Measurements from ENCODE around the gene ALOX5.
"Not testable (repeated sequence)": the region's sequence is repeated elsewhere in the genome, so short reads cannot be mapped to it uniquely, and the experiment has no call there.

Gene ALOX5

DNA sequence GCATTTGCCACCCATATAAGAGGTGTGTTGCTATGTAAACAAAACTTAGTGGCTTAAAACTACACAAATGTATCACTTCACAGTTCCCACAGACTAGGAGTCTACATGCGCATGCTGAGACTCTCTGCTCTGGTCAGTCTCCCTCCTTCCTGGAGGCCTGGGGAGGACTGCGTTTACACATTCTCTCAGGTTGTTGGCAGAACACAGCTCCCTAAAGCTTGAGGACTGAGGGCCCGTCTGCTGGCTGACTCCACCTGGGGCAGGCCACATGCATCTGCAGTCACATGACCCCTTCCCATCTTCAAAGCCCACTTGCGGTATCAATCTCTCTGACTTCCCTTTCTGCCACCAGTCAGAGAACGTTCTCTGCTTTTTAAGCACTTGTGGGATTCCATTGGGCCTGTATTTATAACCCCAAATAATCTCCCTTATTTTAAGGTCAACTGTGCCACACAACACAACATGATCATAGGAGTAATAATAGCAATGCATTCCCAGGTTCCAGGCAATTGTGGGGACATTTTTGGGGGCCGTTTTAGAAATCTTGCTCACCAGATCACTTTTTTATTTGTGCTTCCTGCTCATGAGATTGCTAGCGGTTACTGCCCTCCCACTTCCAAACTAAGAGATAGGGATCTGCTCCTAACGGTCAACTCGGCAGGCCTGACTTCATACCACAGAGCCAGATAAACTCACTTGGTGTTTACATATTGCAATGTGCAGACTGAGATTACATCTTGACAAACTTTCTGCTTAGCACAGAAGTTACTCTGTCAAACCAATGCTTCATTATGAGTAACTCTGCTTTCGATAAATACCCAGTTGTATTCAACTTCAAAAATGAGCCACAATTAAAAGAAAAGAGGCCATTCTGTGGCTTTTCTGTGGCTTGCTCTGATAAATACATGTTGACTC is 96.3 kb downstream of the ALOX5 start:
- peak; percentile 47 for DNase-seq

DNA sequence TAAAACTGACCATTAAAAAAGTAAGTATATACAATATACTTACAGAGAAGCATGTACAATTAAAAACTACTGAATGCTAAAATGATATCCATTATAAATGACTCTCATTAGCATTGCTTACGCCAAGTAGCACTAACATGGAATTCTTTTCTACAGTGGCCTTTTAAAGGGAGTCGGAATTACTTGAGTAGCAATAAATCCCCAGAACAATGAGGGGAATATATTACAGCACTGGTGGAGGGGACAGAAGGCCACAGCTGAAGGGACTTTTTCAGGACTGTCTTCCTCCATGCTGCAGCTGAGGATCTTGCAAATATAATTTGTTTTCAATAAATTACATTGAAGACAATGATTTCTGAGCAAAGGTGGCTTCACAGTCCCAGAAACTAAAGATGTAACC is 97.0 kb downstream of the ALOX5 start:
- no peak for DNase-seq

DNA sequence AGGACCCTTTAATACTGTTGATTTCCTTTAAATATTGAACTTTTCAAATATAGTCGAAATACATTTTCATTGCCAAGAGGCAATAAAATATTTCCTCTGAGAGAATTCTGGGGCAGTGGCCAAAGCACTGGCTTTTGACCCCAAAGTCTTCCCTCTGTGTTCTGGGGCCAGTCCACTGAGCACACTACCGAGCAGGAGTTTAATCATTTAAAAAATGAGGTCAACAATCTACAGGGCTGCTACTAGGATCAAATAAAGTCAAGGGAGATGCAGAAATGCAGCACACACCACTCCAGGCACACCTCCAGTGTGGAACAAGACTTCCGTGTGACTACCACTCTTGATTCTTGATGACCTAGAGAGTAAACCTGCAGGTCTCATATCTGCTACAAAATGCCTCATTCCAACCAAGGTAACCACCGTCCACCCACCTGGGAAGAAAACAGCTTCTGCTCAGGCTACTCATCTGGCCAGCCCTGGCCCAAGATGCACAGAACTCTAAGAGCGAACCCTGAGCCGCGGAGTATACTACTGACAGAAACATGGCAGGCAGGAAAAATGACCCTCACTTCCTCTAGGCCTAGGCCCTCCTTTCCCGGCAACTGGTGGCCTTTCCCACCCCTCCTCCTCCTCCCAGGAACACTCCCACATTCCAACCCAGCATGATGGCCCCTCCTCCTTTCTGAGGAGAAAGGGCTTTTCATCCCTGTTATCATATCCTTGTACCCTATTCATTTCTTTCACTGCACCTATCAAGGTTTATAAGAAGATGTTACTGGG is 97.7 kb downstream of the ALOX5 start:
- no peak for DNase-seq

DNA sequence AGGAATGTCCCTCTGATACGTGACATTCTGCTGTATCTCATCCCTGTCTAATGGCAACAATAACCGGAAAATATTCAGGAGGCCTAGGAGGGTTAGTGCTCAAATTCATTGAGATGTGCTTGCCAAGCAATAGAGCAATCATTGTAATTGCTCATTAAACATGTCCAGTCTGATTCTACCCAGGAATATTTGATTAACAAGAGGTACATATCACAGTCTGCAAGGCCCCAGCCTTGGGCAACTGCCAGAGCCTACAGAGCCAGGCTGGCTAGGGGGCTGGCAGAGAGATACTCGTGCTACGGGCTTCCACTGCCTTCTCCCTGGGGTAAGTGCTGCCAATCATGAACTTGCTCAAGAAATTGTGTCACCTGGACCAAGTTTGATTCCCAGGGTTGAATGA is 99.1 kb downstream of the ALOX5 start:
- DNase-seq, result no peak

DNA sequence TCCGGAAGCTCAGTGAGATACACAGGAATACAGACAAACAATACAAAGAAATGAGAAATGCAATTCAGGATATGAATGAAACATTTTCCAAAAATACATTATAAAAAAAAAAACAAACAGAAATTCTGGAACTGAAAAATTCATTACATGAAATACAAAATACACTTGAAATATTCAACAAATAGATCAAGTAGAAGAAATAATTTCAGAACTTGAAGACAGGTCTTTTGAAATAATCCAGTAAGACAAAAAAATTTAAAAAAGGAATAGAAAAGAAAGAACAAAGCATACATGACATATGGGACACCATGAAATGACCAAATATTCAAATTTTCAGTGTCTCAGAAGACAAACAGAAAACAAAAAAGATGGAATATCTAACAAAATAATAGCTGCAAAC is 102.5 kb downstream of the ALOX5 start:
- no peak for DNase-seq

DNA sequence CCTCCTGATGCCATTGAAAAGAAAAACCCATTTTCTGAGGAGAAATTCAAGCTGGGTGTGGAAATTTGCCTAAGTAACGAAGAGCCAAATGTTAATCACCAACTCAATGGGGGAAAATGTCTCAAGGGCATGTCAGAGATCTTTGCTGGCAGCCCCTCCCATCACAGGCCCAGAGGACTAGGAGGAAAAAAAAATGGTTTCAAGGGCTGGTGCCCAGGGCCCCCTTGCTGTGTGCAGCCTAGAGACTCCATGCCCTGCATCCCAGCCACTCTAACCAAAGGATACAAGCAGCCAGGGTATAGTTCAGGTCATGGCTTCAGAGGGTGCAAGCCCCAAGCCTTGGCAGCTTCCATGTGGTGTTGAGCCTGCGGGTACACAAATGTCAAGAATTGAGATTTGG is 106.3 kb downstream of the ALOX5 start:
- no peak for DNase-seq

DNA sequence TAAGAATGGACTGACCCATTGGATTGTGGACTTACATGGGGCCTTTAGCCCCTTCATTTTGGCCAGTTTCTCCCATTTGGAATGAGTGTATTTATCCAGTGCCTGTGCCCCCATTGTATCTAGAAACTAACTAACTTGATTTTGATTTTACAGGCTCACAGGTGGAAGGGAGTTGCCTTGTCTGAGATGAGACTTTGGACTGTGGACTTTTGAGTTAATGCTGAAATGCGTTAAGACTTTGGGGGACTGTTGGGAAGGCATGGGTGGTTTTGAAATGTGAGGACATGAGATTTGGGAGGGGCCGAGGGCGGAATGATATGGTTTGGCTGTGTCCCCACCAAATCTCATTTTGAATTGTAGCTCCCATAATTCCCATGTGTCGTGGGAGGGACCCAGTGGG is 107.1 kb downstream of the ALOX5 start:
- DNase-seq, result not testable (repeated sequence)

DNA sequence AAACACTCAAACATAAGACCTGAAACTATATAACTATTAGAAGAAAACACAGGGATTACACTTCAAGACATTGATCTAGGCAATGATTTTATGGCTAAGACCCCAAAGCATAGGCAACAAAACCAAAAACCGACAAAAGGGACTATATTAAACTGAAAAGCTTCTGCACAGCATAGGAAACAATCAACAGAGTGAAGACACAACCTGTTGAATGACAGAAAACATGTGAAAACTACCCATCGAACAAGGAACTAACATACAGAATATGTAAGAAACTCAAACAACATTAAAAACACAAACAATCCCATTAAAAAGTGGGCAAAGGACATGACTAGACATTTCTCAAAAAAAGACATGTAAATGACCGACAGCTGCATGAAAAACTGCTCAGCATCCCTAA is 109.0 kb downstream of the ALOX5 start:
- no peak for DNase-seq

DNA sequence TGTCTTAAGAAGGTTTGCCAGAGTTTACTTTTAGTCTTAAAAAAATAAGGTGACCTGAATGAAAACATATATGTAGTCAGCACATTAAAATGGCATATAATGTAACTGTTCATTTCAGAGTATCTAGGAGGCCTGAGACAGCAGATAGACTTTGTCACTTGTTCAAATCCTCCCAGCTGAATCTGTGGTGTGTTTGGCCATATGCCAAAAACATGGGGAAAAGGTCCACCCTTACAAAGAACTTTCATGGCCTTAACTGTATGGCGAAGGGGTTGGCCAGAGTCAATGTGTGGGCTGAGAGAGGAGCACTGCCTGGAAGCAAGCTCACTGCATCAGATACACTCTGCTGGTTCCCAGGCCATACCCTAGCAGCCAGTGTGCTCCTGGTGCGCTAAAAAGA is 113.7 kb downstream of the ALOX5 start:
- DNase-seq, result no peak

DNA sequence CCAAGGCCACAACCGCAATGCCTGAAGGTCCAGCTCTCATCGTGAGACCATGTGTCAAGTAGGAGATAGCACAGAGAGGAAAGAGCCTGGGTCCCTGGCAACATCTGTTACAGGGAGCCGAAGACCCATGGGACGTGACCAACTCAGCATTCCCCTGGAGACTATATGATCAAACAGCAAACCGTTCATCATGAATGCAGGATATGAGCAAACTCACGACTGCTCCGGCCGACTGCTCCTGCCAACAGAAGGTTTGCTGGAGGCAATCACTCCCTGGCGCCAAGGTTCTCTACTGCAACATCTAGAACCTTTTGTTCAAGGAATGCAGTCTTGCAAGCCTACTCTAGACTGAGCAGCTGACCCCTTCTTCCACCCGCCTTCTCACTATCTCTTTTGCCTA is 114.3 kb downstream of the ALOX5 start:
- DNase-seq, result no peak

DNA sequence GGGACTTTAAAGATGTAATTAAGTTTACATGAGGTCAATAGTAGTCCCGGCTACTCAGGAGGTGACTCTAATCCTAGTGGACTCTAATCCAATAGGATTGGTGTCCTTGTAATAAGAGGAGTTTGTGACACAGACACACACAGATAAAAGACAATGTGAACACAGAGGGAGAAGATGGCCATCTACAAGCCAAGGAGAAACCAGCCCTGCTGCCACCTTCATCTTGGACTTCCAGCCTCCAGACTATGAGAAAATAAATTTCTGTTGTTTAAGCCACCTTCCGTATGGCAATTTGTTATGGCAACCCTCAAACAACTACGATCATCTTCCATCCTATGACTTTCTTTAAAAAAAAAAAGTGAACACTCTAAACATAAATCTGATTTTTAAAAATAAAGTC is 116.3 kb downstream of the ALOX5 start:
- DNase-seq, result no peak

DNA sequence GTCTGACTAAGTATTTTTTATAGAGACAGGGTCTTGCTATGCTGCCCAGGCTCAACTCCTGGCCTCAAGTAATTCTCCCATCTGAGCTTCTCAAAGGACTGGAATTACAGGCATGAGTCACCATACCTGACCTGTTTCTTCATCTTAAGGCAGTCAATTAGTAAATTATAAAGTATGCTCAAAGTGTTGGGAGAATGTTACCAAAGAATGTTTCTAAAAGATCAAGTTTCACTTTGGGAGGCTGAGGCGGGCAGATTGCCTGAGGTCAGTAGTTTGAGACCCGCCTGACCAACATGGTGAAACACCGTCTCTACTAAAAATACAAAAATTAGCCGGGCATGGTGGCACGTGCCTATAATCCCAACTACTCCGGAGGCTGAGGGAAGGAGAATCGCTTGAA is 117.0 kb downstream of the ALOX5 start:
- no peak for DNase-seq
